Activated CD4-positive, CD25-positive, alpha-beta regulatory T cell treated with anti-CD3 and anti-CD28 coated beads, Interleukin-2, amount 50 U/mL, for 72 hours (primary cell): ENCODE data around the gene PRXL2B.

ENCODE experiments used
- DNase-seq: peaks from one replicate; pipeline ENCODE4 v3.0.0; 2021

Gene PRXL2B

GRCh38 chr1:2639607-2640521, 53.3 kb downstream of the PRXL2B start:
- no peak for DNase-seq

GRCh38 chr1:2640626-2641025, 54.0 kb downstream of the PRXL2B start:
- no peak for DNase-seq
